Measurements from ENCODE around the gene EDN3.
A peak's percentile ranks its signal among the peaks of the same experiment; 100 is the strongest.

The EDN3 gene

DNA sequence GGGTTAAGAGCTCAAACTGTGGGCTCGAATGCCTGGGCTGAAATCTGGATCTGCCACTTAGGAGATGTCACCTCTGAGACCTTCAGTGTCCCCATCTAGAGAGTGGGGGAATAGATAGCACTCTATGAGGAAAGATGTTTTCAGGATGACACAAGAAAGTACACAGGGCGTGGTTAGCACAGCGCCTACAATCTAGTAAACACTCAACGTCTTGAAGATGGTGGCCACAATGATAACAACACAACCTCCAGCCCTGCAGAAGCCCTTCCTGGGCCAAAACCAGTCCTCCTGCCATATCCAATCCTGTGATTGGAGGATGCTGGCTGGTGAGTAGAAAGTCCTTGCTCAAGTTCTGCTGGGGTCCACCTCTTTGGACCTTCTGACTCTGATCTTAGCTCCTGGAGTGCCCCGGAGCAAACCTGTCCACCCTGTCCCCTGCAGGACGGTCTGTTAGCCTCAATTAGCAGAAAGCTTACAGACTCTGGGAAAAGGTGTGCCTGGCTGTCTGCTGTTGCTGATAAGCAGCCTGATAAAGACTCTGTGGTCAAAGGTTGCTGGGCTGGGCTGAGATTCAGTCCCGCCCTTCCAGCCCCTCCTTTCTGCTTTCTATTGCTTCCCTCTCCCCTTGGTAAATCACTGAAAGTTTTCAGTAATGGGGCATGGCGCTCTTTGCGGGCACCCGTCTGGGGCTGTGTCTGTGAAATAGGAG lies 8.2 kb downstream of the EDN3 start:
- no peak for FAIRE-seq

DNA sequence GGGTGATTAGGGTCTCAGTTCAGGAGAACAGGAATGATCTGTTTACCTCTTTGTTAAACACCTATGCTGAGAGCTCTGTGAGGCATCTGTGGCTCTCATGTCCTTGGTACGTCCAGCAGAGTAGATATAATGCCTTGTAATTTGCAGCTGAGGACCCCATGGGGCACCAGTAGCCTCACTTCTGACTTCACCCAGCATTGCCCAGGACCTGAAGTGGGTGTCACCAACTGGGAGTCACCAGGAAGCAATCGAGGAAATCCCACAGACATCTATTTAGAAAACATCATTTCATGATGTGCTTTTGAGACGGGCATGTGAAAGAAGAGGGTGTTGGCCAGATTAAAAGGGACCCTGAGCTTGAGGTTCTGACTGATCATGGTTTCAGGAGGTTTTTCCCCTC lies 8.8 kb downstream of the EDN3 start:
- FAIRE-seq: no peak

GRCh38 chr20:59314997-59315396 lies 14.6 kb downstream of the EDN3 start:
- FAIRE-seq: no peak

- FAIRE-seq: peak; percentile 62
Observed at GRCh38 chr20:59316911-59317731, 16.7 kb downstream of the EDN3 start.

DNA sequence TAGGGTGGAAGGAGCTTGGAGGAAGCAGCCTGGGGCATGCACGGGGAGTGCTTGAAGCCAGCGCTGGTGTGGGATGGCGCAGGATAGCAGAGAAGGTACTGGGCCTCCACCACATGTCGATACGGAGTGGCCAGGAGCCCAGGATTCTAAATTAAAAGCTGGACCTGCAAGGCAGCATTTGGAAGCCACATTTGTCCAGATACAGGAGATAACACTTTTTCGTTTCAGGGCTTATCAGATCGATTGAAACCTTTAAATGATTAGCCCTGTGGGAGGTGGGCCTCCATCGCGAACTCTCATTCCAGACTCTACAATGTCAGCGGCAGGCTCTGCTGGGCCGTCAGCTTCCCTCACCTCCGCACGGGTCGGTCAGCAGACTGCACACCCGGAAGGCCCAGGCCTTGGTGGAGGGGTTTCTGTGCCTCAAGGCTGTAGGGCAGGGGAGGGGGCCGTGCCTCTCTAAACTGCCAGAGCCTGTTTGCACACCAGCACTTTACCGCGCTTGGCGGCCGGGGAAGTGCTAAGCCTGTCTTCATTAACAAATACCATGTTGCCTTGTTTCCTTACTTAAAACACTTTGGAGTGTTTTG lies 17.9 kb downstream of the EDN3 start:
- FAIRE-seq: no peak

- FAIRE-seq: no peak
Observed at GRCh38 chr20:59318803-59319202, 18.4 kb downstream of the EDN3 start.

- no peak for FAIRE-seq
Observed at GRCh38 chr20:59320426-59320825, 20.0 kb downstream of the EDN3 start.

DNA sequence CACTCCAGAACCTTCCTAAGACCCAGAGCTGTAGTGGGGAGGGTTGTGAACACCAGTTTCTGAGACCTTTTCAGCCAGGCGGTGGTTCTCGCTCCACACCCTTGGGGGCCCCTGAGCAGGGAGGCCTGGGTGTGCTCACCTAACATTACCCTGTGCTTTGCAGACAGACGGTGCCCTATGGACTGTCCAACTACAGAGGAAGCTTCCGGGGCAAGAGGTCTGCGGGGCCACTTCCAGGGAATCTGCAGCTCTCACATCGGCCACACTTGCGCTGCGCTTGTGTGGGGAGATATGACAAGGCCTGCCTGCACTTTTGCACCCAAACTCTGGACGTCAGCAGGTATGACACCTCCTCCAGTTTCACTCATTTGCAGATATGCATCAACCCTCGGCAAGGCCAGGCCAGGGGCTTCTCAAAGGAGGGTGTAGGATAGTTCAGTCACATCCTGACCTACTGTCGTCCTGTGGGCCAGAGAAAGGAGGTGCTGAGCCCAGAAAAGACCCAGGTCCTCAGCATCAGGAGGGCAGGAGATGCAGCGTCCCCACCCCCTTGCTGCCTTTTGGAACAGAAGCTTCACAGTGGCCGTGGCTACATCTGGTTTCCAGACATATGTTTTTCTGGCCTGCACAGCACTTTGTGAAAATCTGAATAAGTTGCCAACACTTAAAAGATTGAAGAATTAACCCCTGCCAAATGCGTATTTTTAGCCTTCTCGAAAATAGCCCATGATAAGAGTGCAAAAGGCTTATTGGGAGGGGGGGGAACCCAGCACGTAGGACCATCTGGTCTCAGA lies 20.6 kb downstream of the EDN3 start:
- FAIRE-seq: no peak

GRCh38 chr20:59322081-59322480 lies 21.7 kb downstream of the EDN3 start:
- FAIRE-seq: no peak

DNA sequence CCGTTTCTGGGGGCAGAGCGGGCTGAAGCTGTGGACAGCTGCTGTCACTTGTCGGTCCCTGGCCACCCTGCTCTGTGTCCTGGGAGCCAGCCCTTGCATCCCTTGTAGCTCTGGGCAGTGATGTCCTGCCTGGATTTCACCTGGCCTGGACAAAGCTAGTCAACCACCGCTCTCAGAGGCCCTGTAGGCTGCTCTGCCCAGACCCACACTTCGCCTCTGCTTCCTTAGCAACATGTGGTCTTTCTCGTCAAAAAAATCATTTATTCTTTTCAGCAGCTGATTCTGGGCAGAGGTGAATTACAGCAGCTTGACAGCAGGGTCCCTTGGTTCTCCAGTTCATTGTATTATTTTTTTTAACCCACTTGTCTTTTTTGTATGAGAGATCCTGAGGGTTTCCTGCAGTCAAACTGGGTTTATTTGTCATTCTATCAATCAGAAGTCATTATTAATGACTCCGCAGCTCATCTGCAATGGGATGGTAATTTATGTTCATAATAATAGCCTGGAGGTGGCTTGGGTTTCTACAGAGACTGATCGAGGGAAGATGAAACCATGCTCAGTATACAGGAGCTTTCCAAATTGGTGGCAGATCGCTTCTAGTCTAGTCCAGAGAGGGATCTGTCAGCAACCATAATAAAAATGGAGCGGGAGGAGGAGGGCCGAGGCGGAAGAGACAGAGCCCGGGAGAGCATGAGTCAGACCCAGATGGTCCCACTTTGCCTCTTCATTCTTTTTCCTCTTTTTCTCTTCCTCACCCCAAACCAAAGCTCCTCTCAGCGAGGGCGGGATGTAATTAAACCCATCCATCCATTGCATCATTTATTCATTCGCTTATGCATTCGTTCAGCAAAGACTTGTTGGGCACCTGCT lies 22.4 kb downstream of the EDN3 start:
- FAIRE-seq: no peak

GRCh38 chr20:59323731-59324130 lies 23.3 kb downstream of the EDN3 start:
- no peak for FAIRE-seq

DNA sequence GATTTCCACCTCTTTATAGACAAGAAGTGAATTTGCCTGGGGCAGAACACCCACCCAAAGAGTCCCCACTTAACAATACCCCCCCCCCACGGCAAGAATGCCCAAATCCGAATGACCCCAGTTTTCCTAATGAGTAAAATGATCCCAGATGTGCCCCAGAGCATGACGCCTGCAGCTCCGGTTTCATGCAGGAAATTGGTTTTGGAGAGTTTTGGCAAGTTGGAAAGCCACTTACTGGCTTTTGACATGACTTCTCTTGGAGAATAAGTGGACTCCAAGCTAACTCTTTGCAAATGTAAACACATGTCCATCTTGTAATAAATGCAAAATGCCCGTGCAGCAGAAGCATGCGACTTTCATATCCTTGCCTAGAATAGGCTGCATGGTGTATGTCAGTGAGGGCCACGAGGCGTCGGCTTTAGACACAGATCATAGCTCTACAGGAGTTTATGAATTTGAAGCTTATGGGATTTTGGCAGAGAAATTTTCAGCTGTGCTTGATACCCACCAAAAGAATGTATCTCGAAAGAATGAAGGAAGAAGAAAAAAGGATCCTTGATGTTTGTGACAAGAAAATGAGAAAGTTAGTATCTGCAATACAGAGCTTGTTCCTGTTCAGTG lies 24.2 kb downstream of the EDN3 start:
- no peak for FAIRE-seq

DNA sequence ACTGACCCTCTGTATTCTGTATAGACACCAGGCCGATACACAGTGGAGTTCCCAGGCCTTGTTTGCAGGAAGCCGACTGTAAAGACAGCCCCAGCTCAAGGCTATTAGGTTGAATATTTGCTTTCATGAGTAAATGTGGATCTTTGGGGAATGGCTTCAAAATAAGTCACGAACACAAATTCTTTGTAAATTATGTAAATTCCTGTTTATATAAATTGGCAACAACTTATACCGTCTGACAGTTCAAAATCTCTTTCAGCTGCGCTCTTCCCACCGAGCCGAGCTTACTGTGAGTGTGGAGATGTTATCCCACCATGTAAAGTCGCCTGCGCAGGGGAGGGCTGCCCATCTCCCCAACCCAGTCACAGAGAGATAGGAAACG lies 24.7 kb downstream of the EDN3 start:
- FAIRE-seq: no peak

GRCh38 chr20:59326188-59326587 lies 25.8 kb downstream of the EDN3 start:
- FAIRE-seq: no peak

- no peak for FAIRE-seq
Observed at GRCh38 chr20:59328071-59328470, 27.7 kb downstream of the EDN3 start.

DNA sequence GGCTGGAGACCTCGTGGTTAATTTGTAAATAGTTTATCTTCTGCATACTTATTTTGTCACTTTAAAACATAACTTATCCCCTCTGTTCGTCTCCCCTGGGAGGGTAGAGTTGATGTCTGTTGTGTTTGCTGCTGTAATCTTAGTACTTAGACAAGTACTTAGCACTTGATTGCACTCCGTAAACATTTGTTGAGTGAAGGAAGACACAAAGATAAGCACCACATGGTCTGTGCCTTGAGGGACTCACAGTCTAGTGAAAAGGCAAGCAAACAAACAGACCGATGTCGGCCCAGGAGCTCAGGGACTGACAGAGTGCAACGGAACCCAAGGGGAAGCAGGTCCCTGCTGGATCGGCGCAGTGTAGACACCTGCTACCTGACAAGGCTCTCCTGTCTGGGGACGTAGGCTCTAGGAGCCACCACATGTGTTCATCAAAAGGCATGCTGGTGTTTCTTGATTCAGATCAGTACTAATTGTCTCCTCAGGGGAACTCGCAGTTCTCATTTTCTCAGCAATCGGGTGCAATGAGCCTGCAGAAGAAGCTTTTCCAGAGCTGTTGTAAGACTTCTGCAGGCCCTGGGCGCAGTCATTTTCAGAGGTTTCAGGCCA lies 31.4 kb downstream of the EDN3 start:
- no peak for FAIRE-seq

DNA sequence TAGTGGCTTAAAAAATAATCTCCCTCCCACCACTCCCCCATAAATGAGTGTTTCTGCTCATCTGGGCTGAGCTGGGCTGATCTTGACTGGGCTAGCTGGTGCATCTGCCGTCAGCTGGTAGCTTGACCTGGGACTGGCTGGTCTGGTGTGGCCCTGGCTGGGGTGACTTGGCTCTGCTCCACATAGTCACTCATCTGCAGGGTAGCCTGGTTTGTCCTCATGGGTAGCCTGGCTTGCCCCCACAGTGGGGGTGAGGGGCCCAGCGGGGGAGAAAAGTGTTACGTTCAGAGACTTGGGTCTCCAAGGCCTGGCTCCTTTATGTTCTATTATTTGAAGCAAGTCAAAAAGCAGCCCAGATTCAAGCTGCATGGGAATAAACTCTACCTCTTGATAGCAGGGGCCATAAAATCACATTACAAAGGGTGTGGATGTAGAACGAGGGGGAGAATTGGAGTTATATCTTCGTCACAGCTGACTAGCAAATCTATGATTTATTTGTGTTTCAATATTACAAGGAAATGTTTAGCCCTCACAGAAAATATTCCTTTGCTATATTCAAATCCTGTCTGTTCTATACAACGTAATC lies 32.9 kb downstream of the EDN3 start:
- FAIRE-seq: no peak

DNA sequence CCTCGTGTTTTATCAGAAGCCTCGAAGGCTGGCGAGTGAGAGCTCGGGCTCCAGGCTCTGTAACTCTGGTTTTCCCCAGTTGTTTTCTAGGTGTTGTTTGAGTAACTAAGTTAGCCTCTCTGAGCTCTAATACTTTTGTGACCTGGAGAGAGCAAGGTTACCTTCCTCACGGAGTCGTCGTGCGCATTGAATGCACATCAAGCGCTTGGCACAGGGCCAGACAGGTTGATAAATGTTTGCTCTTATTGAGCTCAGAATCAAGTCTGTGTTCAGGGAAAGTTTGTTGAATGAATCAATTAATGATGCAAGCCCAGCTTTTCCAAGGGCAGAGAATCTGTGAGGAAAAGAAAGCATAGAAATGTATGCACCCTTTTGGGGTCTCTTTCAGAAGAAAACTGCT lies 33.5 kb downstream of the EDN3 start:
- FAIRE-seq: no peak

- FAIRE-seq: no peak
Observed at GRCh38 chr20:59334651-59335300, 34.4 kb downstream of the EDN3 start.

GRCh38 chr20:59335377-59335776 lies 35.0 kb downstream of the EDN3 start:
- FAIRE-seq: no peak
